GM18511 (cell line): Measurements from ENCODE around the gene RHCE.
"Not testable (repeated sequence)": the region's sequence is repeated elsewhere in the genome, so short reads cannot be mapped to it uniquely, and the experiment has no call there.

Experiments used
- ATAC-seq: cut with Tn5 transposase; IDR thresholded peaks from one replicate; pipeline ENCODE4 v1.9.1; 2021; ENCODE audit warnings: mild to moderate bottlenecking, moderate library complexity; ENCODE audit not compliant: unreplicated experiment

RHCE gene

DNA sequence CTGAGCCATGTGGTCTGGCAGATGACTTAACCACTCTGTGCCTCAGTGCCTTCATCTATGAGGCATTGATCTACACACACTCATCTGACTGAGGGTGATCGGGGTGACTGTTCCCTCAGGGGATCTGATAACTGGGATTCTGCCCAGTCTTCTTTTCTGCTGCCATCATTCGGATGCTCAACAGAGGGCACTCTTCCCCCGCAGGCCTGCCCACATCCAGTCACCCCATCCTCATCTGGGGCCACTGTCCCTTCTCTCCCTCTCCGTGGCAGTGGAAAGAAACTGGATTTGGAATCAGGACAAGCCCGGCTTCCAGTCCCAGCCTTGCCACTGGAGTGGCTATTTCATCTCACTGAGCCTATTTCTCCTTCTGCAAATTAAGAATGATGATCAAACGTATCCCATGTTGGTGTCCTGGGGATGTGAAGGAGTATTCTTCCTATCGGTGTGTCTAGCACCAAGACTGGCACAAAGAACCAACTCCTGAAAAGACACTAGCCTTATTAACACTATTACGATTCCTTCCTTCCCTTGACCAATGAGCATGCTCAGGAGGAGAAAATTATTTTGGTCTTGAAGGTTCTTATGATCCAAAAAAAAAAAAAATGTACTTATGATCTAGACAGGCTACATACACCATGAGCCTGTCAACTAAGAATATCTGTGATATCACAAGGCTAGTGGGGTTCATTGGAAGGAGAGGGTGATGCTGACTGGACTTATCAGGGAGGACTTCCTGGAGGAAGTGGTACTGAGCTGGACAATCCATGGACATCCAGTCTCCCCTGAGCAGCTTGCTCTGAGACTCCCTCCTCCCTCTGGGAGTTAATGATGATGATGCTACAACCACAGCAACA lies 17.4 kb downstream of the RHCE start:
- ATAC-seq = not testable (repeated sequence)

- not testable (repeated sequence) for ATAC-seq
Observed at GRCh38 chr1:25398079-25398478, 22.5 kb downstream of the RHCE start.

GRCh38 chr1:25397549-25397948 lies 23.1 kb downstream of the RHCE start:
- not testable (repeated sequence) for ATAC-seq

DNA sequence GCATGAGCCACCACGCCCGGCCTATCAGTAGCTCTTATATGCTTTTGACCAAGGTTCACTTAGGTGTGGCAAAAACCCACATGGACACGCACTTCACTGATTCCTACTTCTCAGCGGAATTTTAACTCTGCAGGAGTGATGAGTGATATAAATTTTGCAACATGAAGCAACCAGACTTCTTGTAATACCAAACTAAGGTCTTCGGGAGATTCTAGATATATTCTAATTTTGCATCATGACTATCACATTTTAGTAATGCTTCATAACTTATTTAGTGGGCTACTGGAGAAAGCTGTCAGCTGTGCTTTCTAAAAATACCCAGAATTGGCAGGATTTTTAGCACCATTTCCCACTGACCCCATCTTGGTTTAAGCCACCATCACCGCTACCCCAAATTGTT lies 27.8 kb downstream of the RHCE start:
- no peak for ATAC-seq

DNA sequence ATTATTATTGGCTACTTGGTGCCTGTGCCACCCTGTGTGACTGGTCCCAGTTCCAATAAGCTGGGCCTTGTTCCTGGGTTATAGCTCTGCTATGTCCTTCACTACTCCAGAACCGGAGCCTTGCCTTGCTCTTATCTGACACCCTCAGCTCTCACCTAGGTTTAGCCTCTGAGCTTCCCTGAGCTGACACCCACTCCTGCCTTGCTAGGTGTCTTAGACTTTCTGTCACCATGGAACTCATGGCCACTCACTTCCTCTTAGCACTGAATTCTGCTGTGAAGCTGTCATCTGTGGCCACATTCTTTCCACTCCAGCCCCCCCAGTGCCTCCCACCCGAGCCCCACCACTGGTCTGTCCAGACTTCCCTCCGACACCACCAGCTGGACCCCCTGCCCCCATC lies 30.9 kb downstream of the RHCE start:
- ATAC-seq = not testable (repeated sequence)

- not testable (repeated sequence) for ATAC-seq
Observed at GRCh38 chr1:25388691-25389090, 31.9 kb downstream of the RHCE start.

DNA sequence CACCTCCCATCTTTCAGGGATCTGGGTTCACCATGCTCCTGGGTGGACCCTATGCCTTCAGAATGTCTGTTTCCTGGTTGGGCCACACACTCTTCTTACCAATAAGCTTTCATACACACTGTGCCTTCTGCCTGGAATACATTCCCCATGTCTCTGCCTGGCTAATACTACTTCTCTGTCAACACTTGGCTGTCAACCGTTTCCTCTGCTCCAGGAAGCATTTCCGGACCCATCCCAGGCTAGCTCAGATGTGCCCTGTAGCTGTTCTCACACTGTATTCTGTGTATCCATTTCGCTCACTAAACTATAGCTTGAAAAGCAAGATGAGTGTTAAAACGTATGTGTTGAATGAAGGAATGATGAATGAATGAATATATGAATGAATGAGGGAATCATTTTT lies 33.5 kb downstream of the RHCE start:
- not testable (repeated sequence) for ATAC-seq

- ATAC-seq = not testable (repeated sequence)
Observed at GRCh38 chr1:25383875-25384274, 36.8 kb downstream of the RHCE start.

DNA sequence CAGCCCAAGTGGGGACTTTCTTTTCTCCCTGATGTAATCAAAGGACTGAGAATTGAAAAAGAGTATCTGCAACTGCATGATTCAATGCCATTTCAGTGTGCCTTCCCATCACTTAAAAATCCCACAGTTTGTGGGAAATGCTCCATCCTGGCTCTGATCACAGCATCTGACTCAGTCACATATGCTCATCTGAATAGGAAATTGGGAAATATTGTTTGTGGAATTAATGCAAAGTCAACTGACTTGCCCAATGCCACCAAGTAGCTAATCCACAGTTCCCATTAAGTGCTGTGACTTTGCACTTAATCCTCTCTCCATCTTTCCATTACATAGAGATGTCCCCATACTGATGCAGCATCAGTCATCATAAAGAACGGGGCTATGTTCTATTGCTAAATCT lies 37.5 kb downstream of the RHCE start:
- not testable (repeated sequence) for ATAC-seq

DNA sequence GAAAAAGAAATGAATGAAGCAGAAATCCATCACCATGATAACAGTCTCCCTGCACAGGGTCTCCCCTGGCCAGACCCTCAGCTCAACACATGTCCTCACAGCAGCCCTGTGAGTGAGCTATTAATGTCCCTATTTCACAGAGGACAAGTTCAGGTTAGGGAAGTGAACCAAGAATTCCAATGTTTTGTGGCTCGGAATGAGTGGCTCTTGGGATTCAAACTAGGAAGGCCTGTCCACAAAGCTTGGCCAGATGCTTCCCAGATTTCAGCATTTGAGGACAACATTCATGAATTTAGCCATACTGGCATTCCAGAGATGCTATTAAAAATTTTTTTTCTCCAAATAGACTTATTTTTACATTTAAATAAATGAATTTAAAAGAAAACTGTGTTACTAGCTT lies 38.1 kb downstream of the RHCE start:
- not testable (repeated sequence) for ATAC-seq

DNA sequence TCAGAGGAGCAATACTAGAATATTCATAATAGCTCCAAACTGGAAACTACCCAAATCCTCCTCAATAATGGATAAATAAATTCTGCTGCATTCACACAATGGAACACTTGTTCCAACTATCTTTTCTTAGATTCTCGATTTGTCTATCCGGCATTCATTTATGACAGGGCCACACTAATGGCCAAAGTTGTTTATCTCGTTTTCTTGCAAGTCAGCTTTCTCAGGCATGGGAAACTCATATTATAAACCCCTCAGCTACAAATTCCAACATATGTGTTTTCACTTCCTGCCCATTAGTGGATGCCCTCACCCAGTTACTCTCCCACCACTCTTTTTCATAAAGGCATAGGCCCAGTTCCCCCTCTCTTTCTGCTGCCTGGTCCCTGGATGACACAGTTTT lies 42.3 kb downstream of the RHCE start:
- not testable (repeated sequence) for ATAC-seq

- not testable (repeated sequence) for ATAC-seq
Observed at GRCh38 chr1:25371757-25372156, 48.9 kb downstream of the RHCE start.

- ATAC-seq = not testable (repeated sequence)
Observed at GRCh38 chr1:25369691-25370271, 50.8 kb downstream of the RHCE start.

GRCh38 chr1:25369241-25369640 lies 51.4 kb downstream of the RHCE start:
- ATAC-seq = no peak

DNA sequence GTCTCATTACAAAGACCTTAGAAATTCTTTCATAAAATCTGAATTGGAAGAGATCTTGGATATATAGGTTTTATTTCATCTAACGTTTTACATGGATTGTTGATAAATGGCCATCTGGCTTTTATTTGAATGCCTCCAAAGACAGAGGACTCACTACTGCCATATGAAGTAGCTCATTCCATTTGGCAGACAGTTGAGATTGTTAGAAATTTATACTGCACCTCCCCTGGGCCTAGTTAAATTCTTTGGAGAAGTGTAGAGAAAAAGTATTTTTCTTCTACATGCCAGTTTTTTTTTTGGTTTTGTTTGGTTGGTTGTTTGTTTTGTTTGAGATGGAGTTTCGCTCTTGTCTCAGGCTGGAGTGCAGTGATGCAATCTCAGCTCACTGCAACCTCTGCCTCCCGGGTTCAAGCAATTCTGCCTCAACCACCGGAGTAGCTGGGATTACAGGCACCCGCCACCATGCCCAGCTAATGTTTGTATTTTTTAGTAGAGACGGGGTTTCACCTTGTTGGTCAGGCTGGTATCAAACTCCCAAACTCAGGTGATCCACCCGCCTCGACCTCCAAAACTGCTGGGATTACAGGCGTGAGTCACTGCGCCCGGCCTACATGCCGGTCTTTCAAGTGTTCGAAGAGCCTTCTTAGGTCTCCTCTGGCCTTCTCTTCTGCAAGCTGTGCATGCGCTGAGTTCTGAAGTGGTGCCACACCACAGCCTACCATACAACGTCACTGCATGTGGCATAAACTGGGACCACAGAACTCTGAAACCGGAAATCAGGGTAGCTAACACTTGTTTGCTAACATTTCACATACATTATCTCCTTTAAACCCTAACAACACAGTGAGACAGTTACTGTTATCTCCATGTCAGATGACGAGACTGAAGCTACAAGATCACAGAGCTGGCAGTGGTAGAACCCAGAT lies 57.7 kb downstream of the RHCE start:
- ATAC-seq = not testable (repeated sequence)

DNA sequence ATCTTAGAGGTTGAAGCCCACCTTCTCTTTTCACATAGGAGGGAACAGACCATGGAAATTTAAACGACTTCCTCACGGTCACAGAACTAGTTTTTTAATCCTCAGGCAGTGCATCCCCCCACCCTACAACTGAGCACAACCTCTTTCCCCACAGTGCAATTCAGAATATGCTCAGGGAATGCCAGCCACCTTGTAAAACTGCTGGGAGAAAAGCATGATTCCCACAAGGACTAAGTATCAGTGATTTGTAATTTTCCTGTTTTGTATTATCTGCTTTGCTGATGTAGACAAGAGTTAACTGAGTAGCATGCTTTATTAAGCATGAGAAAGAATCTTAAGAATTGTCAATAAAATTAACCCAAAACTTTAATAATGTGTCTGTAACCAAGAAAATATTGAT lies 58.7 kb downstream of the RHCE start:
- ATAC-seq = no peak

GRCh38 chr1:25360596-25361581 lies 59.7 kb downstream of the RHCE start:
- ATAC-seq = no peak

DNA sequence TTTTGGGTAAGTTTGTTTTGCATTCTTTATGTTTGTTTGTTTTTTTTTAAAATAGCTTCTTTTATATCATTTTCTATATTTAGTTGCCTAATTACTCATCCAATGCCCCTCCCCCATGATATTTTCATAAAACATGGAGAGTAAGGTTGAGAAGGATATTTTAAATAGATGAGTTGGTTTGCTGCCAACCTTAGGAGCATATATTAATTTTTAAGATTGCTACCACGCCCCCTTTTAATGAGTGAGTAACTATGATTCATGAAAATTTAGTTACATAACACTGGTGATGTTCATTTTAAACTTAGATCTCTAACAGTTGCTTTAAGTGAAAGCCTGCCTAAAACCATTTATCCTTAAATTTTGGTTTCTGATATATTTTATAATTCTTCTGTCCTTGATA lies 63.8 kb downstream of the RHCE start:
- no peak for ATAC-seq

DNA sequence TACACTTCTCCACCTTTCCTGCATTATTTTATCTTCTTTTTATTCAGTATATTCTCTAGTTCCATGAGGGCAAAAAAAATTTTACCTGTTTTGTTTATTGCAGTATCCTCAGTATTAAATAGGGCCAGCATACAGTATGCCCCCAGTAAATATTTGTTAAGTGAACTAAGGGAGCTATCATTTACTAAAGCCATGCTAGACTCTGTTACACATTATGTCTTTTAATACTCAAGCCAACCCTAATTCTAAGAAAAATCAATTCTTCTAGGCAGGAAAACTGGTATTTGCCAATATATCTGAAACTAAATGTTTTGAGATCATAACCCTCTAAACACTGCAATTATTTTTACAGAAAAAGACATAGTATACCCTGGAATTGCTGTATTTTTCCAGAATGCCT lies 64.2 kb downstream of the RHCE start:
- ATAC-seq = no peak

DNA sequence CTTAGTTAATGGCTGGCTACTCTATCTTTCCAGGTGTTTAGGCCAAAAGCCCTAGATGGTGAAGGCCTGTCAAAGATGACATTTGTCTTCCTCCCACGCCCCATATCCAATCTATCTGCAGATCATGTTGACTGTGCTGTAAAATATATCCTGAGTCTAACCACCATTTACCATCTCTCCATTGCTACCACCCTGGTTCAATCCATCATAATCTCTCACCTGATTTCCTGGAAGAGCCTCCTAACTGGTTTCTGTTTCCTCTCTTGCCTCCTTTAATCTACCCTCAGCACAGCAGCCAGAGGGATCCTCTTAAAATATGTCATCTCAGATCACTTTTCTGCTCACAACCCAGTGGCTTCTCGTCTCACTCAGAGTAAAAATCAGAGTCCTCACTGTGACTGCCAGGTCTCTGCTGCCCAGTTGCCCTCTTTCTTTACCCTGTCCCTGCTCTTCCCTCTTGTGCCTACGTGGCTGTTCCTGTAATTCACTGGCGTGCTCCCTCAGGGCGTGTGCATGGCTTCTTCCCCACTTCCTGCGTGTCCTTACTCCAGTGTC lies 64.7 kb downstream of the RHCE start:
- no peak for ATAC-seq
